Bronchial epithelial cell (primary cell): ENCODE measurements around the gene SCCPDH. TPM values are rescaled to one million over a fixed set of nuclear protein-coding genes. Genes with fewer than 3 reads are reported as not detected.
"Not testable (repeated sequence)": the region's sequence is repeated elsewhere in the genome, so short reads cannot be mapped to it uniquely, and the experiment has no call there.

Experiments used
- DNase-seq: peaks from one replicate; pipeline ENCODE4 v3.0.0-alpha.2; 2010; ENCODE audit warnings: low read depth
- FAIRE-seq: peaks from 2 replicates; lab custom pipeline; 2011; peaks lifted over from hg19 to GRCh38; lab: Jason Lieb, UNC
- H3K27me3 ChIP-seq: 2 replicates; pipeline ENCODE4 v1.5.1; 2011; ENCODE audit warnings: low read length; ENCODE audit not compliant: control insufficient read depth, insufficient read depth
- H3K36me3 ChIP-seq: 2 replicates; pipeline ENCODE4 v1.5.1; 2011; ENCODE audit warnings: low read length; ENCODE audit not compliant: control insufficient read depth, insufficient read depth
- H3K4me3 ChIP-seq: 2 replicates; pipeline ENCODE4 v1.5.1; 2011; ENCODE audit warnings: mild to moderate bottlenecking, low read depth, low read length, control low read depth
- CTCF ChIP-seq: IDR thresholded peaks from 2 replicates; pipeline ENCODE4 v1.5.1; 2011; ENCODE audit warnings: mild to moderate bottlenecking, moderate library complexity, low read length, control low read depth, inconsistent platforms; ENCODE audit not compliant: insufficient read depth, severe bottlenecking
- total RNA-seq: library from RNA; depleted of rRNA; stranded (reverse); fragments of >200 nt; gene quantifications from 2 replicates; pipeline ENCODE4 v1.2.1, GENCODE V29; 2014

The SCCPDH gene
- total RNA-seq, 1 donor from 2014 or later = 3.7 TPM

GRCh38 chr1:246809473-246809872 lies 85.3 kb downstream of the SCCPDH start:
- TF ChIP-seq CTCF = no peak
- FAIRE-seq = no peak
- no peak overlapping the region for H3K4me3 ChIP-seq
- DNase-seq = no peak
- H3K27me3 ChIP-seq = no peaks in the 10 kb centered on the region
- no peaks in the 10 kb centered on the region for H3K36me3 ChIP-seq

GRCh38 chr1:246811985-246812384 lies 87.8 kb downstream of the SCCPDH start:
- no peak for FAIRE-seq
- H3K4me3 ChIP-seq = no peak overlapping the region
- TF ChIP-seq CTCF = no peak
- no peaks in the 10 kb centered on the region for H3K36me3 ChIP-seq
- H3K27me3 ChIP-seq = no peaks in the 10 kb centered on the region
- no peak for DNase-seq

- not testable (repeated sequence) for H3K27me3 ChIP-seq, H3K4me3 ChIP-seq, DNase-seq, FAIRE-seq, H3K36me3 ChIP-seq
Measured at GRCh38 chr1:246813325-246813724, 89.1 kb downstream of the SCCPDH start.

- H3K4me3 ChIP-seq = no peak overlapping the region
- DNase-seq (no peak), FAIRE-seq (no peak)
- H3K36me3 ChIP-seq = no peaks in the 10 kb centered on the region
- TF ChIP-seq CTCF = no peak
- no peaks in the 10 kb centered on the region for H3K27me3 ChIP-seq
Measured at GRCh38 chr1:246814890-246815289, 90.7 kb downstream of the SCCPDH start.

GRCh38 chr1:246815693-246816270 lies 91.6 kb downstream of the SCCPDH start:
- no peak for DNase-seq
- H3K27me3 ChIP-seq = no peaks in the 10 kb centered on the region
- H3K4me3 ChIP-seq = no peak overlapping the region
- no peak for FAIRE-seq
- no peaks in the 10 kb centered on the region for H3K36me3 ChIP-seq
- TF ChIP-seq CTCF = no peak

Other genes with a start within 250 kb of the SCCPDH start
- 6.8 and 17.4 TPM in 2 replicates for gene SMYD3, start 217.1 kb upstream of the SCCPDH start, total RNA-seq
- 12.3 and 16.8 TPM in 2 replicates for gene TFB2M, start 158.1 kb upstream of the SCCPDH start, total RNA-seq
- 10.3 and 12.0 TPM in 2 replicates for gene CNST, start 158.0 kb upstream of the SCCPDH start, total RNA-seq
- 28.2 and 28.3 TPM in 2 replicates for gene AHCTF1, start 207.5 kb downstream of the SCCPDH start, total RNA-seq